Uterus (tissue), 2 donors: ENCODE results near the gene UCP2.

ENCODE experiments used
- POLR2A ChIP-seq, 2 donors: fragments of 450-650 bp; IDR thresholded peaks; one replicate each; pipeline ENCODE4 v1.6.1; 2016; ENCODE audit warnings: antibody characterized with exemption in 2 of 2, mild to moderate bottlenecking in 1 of 2, moderate library complexity in 1 of 2
- TF ChIP-seq, protein P1 (sequence below), 4 experiments: fragments of 200-600 bp in 2 of 4; fragments of 450-650 bp in 2 of 4; sonication (generic) in 2 of 4; IDR thresholded peaks; one replicate each; pipeline ENCODE4 v1.5.1; 2016 to 2019; ENCODE audit warnings: antibody characterized with exemption in 4 of 4, mild to moderate bottlenecking in 2 of 4, moderate library complexity in 1 of 4

DNA sequence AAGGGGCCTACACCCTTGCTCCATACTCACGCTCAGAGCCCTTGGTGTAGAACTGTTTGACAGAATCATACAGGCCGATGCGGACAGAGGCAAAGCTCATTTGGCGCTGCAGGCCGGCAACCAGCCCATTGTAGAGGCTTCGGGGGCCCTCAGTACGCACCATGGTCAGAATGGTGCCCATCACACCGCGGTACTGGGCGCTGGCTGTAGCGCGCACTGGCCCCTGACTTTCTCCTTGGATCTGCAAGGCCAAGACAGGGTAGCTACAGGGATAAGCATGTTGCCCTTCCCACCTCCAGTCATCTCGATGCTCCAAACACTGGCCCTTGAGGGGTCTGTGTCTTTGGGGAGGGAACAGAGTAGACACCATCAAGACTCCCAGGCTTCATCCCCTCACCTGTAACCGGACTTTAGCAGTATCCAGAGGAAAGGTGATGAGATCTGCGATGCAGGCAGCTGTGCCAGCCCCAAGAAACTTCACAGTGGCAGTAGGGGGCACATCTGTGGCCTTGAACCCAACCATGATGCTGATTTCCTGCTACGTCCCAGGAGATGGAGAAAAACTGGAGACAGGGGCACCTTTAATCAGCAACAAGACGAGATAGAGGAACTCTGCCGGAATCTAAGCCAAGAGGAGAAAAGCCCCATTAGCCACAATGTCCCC lies 4.7 kb downstream of the UCP2 start:
- TF ChIP-seq, protein P1, sequence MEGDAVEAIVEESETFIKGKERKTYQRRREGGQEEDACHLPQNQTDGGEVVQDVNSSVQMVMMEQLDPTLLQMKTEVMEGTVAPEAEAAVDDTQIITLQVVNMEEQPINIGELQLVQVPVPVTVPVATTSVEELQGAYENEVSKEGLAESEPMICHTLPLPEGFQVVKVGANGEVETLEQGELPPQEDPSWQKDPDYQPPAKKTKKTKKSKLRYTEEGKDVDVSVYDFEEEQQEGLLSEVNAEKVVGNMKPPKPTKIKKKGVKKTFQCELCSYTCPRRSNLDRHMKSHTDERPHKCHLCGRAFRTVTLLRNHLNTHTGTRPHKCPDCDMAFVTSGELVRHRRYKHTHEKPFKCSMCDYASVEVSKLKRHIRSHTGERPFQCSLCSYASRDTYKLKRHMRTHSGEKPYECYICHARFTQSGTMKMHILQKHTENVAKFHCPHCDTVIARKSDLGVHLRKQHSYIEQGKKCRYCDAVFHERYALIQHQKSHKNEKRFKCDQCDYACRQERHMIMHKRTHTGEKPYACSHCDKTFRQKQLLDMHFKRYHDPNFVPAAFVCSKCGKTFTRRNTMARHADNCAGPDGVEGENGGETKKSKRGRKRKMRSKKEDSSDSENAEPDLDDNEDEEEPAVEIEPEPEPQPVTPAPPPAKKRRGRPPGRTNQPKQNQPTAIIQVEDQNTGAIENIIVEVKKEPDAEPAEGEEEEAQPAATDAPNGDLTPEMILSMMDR (IDR thresholded peaks at IDR 0.05), result no peak
- no peak for TF ChIP-seq POLR2A (IDR thresholded peaks at IDR 0.05)
